Astrocyte of the hippocampus (primary cell): Measurements from ENCODE around the gene POLR3A.
A peak's percentile ranks its signal among the peaks of the same experiment; 100 is the strongest.

ENCODE experiments used
- DNase-seq: peaks from one replicate; pipeline ENCODE4 v3.0.0; 2011; ENCODE audit warnings: low read depth, low spot score

POLR3A gene

DNA sequence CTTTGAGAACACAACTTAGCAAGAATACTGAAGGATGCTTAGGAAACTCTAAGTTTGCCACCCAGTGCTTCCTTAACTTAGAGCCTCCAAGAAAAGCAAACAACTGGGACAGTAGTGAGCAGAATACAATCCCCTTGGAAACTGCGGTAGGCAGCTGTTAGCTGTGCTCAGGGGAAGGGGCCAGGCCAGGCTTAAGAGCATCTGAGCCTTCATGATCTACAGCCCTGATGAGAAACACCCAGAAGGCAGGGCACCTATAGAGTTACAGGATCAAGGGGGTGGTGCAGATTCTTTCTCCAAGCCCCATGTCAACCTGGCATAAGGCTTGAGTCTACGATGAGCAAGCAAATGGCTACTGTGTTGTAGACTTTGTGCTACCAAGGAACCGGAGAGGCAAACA lies 51.4 kb downstream of the POLR3A start:
- no peak for DNase-seq

GRCh38 chr10:77977016-77977415 lies 52.3 kb downstream of the POLR3A start:
- no peak for DNase-seq

DNA sequence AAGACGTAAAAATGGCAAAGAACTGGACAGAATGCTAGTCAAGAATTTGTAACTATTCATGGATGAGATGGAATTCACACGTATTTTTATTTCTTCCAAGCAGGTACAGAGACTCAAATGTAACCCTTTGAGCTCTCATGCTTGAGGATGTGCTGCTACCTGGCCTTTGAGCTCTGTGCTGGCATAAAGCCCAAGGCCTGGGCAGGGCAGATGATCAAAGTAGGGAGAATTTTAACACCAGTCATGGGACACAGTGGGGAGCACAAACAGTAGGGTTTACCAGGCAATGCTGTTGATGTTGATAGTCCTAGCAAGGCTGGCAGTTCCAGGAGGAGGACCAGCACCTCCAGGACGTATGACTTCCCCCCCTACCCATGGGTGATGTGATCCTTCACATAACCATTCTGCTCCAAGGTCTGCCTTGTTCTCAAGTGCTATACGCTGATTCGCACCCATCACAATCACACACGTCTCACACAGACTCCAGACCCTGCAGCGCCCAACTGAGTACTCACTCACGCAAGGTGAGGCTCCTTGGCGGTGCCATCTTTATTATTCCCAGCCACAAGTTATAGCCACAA lies 54.1 kb downstream of the POLR3A start:
- DNase-seq = no peak

DNA sequence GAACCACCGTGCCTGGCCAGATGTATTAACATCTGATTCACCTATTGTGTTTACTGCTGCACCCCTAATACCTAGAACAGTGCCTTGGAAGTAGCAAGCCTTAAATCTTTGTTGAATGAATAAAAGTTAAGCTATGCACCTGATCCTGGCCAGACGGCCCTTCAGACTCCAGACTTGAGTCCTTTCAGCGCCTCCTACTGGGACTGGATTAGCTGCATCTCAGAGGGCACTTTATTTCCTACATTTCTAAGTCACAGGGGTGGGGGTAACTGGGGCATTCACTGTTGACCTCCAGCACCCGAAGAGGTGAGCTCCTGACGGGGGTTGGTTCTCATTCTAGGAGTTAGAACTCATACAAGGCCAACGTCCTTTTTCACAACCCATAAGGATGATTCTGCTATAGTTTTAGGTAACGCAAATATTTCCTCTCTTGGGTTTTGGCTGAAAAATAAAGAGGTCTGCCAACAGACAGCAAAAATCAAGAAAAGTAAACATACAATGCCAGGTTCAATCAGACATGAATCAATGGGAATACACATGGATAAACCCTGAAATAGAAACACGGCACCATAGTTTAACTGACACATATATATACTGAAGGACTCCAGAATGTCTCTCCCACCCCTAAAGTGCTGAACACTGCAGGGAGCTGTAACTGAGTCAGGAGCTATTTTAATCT lies 54.8 kb downstream of the POLR3A start:
- peak; percentile 61 for DNase-seq

DNA sequence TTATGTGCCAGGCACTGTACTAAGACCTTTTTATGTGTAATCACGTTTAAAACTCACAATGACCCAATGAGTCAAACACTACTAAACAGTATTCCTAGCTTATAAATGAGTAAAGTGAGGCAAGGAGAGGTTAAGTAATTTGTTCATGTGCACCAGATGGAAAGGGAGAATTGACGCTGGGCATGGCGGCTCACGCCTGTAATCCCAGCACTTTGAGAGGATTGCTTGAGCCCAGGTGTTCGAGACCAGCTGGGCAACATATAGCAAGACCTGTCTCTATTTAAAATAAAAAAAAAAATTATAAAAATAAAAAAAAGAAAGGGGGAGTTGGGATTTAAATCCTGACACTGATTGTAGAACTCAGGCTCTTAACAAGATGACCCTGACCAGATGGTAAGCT lies 56.0 kb downstream of the POLR3A start:
- DNase-seq = no peak

- no peak for DNase-seq
These were observed 57.2 kb downstream of the POLR3A start for GRCh38 chr10:77972148-77972547.

- no peak for DNase-seq
These were observed 57.5 kb downstream of the POLR3A start for GRCh38 chr10:77971804-77972144.

- peak; percentile 87 for DNase-seq
These were observed 58.2 kb downstream of the POLR3A start for GRCh38 chr10:77970869-77971803.

DNA sequence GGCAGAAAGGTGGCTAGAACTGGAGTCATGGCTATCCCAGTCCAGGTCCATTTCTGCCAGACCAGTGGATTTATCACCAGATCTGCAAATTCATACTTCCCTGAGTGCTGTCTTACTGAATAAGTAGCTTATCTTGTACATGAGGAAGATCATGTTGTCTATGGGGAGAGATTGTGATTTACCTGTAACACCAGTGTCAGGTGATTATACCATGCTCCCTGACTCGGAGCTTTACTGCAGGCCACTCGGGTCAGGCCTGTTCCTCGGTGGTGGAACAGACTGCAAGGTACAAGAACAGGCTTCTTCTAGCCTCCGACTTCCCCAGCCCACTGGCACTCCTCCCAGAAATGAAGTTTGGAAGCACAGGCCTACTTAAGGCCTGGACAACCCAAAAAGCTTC lies 60.2 kb downstream of the POLR3A start:
- DNase-seq = no peak

- DNase-seq = no peak
These were observed 61.7 kb downstream of the POLR3A start for GRCh38 chr10:77967611-77968022.

DNA sequence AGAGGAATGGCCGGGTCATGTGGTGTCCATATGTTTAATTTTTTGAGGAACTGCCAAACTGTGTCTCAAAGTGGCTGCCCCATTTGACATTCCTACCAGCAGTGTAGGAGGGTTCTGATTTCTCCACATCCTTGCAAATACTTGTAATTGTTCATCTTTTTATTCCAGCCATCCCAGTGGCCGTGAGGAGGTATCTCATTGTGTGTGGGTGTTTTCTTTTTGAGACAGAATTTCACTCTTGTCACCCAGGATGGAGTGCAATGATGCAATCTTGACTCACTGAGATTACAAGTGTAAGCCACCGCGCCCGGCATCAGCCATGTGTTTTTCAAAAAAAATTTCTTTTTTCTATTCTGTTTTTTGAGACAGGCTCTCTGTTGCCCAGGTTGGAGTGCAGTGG lies 64.0 kb downstream of the POLR3A start:
- peak; percentile 49 for DNase-seq

- DNase-seq = no peak
These were observed 64.5 kb downstream of the POLR3A start for GRCh38 chr10:77964811-77965210.

DNA sequence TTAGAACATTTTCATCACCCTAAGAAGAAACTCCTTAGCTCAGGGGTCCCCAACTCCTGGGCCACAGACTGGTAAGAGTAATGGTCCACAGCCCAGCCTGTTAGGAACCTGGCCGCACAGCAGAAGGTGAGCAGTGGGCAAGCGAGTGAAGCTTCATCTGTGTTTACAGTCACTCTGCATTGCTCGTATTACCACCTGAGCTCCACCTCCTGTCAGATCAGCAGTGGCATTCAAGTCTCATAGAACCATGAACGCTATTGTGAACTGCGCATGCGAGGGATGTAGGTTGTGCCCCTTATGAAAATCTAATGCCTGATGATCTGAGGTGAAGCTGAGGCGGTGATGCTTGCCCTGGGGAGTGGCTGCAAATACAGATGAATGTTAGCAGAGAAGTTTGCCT lies 65.4 kb downstream of the POLR3A start:
- DNase-seq = no peak

GRCh38 chr10:77962350-77963146 lies 66.8 kb downstream of the POLR3A start:
- no peak for DNase-seq

DNA sequence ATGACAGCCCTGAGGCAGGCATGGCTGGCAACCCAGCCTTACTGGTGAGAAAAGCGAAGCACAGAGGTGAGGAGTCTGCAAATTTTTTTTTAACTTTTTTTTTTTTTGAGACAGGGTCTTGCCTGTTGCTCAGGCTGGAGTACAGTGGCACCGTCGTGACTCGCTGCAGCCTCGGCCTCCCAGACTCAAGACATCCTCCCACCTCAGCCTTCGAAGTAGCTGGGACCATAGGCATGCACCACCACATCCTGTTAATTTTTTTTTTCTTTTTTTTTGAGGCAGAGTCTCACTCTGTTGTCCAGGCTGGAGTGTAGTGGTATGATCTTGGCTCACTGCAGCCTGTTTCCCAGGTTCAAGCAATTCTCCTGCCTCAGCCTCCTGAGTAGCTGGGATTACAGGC lies 67.6 kb downstream of the POLR3A start:
- DNase-seq = no peak

- DNase-seq = no peak
These were observed 68.4 kb downstream of the POLR3A start for GRCh38 chr10:77960829-77961329.

DNA sequence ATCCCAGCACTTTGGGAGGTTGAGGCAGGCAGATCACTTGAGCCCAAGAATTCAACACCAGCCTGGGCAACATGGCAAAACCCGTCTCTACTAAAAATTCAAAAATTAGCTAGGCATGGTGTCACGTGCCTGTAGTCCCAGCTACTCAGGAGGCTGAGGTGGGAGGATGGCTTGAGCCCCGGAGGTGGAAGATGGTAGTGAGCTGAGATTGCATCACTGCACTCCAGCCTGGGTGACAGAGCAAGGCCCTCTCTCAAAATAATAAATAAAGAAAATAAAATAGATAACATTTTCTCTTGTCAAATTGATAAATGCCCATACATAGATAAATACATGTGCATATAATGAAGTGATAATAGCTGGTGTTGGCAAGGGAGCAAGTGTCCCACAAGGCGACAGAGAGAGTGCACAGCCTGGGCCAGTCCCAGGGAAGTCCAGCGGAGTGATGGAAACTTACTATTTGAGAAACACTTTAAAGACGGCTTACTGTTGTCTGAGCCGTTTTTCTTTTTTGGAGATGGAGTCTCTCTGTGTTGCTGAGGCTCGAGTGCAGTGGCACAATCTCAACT lies 69.3 kb downstream of the POLR3A start:
- DNase-seq = no peak

GRCh38 chr10:77959384-77959783 lies 69.9 kb downstream of the POLR3A start:
- no peak for DNase-seq

DNA sequence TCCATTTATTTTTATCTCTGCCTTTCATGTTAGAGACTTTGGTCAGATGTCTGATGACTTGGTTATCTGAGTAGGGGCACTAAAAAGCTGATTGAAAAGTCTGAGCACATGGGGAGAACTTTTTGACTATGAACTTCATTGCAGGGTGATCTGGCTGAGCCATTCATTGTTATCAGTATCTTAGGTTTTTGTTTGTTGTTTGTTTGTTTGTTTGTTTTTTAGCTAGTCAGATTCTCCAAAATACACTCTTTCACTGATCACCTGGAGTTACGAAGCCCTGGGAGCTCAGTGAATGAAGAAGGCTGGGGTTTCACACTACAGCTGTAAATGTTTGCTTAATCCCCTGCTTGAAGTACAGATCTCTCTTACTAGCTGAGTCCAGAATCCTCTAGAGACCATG lies 74.2 kb downstream of the POLR3A start:
- DNase-seq = no peak

DNA sequence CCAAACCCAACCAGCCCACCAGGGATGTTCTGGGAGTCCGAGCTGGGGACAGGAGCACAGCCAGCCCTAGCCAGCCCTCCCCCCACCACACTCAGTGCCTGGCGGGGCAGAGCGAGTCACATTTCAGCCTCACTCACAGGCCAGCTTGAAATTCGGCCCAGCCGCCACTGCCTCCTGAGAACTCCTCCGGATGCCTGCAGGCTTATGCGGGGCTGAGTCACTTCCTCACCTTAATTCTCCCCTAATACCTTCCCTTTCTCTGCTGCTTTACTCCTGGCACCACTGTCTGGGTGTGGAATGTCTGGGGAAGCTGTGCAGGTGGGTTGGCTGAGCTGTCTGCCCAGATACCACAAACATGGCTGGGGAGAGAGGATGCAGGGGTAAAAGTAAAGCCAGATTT lies 80.1 kb downstream of the POLR3A start:
- DNase-seq = peak; percentile 81

- peak; percentile 36 for DNase-seq
These were observed 83.2 kb downstream of the POLR3A start for GRCh38 chr10:77946084-77946483.
